DMS153 treated with DMSO at 0.1 percent for 48 hours (cell line): ENCODE results near the gene HSPA4L.

ENCODE experiments used
- DNase-seq: peaks from one replicate; lab custom pipeline; 2025; ENCODE audit not compliant: unreplicated experiment; lab: John Stamatoyannopoulos, UW

The HSPA4L gene

GRCh38 chr4:127783026-127783769 is 1.1 kb downstream of the HSPA4L start:
- peak; percentile 18 for DNase-seq

- no peak for DNase-seq
These were observed 2.0 kb downstream of the HSPA4L start for GRCh38 chr4:127783955-127784770.

- no peak for DNase-seq
These were observed 6.4 kb downstream of the HSPA4L start for GRCh38 chr4:127788517-127788916.

- no peak for DNase-seq
These were observed 9.3 kb downstream of the HSPA4L start for GRCh38 chr4:127791391-127791790.

- no peak for DNase-seq
These were observed 11.4 kb downstream of the HSPA4L start for GRCh38 chr4:127793528-127793927.

- DNase-seq, result no peak
These were observed 17.6 kb downstream of the HSPA4L start for GRCh38 chr4:127799711-127800110.

- DNase-seq, result no peak
These were observed 27.2 kb downstream of the HSPA4L start for GRCh38 chr4:127809173-127809800.

- no peak for DNase-seq
These were observed 28.4 kb downstream of the HSPA4L start for GRCh38 chr4:127810551-127810950.

- no peak for DNase-seq
These were observed 40.3 kb downstream of the HSPA4L start for GRCh38 chr4:127822430-127822829.

GRCh38 chr4:127828121-127828520 is 46.0 kb downstream of the HSPA4L start:
- DNase-seq, result no peak

- no peak for DNase-seq
These were observed 46.9 kb downstream of the HSPA4L start for GRCh38 chr4:127829014-127829413.

GRCh38 chr4:127832585-127832984 is 50.5 kb downstream of the HSPA4L start:
- no peak for DNase-seq

- DNase-seq, result no peak
These were observed 61.8 kb downstream of the HSPA4L start for GRCh38 chr4:127843704-127844600.

GRCh38 chr4:127844601-127845116 is 62.5 kb downstream of the HSPA4L start:
- DNase-seq, result no peak

- no peak for DNase-seq
These were observed 63.9 kb downstream of the HSPA4L start for GRCh38 chr4:127846061-127846460.

- DNase-seq, result no peak
These were observed 64.6 kb downstream of the HSPA4L start for GRCh38 chr4:127846765-127847164.

GRCh38 chr4:127849505-127850234 is 67.5 kb downstream of the HSPA4L start:
- DNase-seq, result no peak

GRCh38 chr4:127852661-127853060 is 70.5 kb downstream of the HSPA4L start:
- no peak for DNase-seq

GRCh38 chr4:127856196-127856812 is 74.2 kb downstream of the HSPA4L start:
- DNase-seq, result no peak
